GM19468 (cell line): ENCODE measurements around the gene TULP1.

Source experiments
- ATAC-seq: cut with Tn5 transposase; IDR thresholded peaks from one replicate; pipeline ENCODE4 v1.9.1; 2021; ENCODE audit warnings: mild to moderate bottlenecking, moderate library complexity, moderate number of reproducible peaks; ENCODE audit not compliant: unreplicated experiment; ENCODE audit errors: extremely low read depth

The TULP1 gene

GRCh38 chr6:35486005-35486925 is 26.4 kb downstream of the TULP1 start:
- no peak for ATAC-seq

GRCh38 chr6:35485402-35485877 is 27.3 kb downstream of the TULP1 start:
- no peak for ATAC-seq

- no peak for ATAC-seq
These were observed 27.7 kb downstream of the TULP1 start for GRCh38 chr6:35484921-35485392.

GRCh38 chr6:35483893-35484645 is 28.6 kb downstream of the TULP1 start:
- ATAC-seq, result no peak

GRCh38 chr6:35483490-35483889 is 29.2 kb downstream of the TULP1 start:
- ATAC-seq, result no peak

- ATAC-seq, result no peak
These were observed 29.6 kb downstream of the TULP1 start for GRCh38 chr6:35483062-35483461.

- no peak for ATAC-seq
These were observed 31.5 kb downstream of the TULP1 start for GRCh38 chr6:35481226-35481625.

- no peak for ATAC-seq
These were observed 32.5 kb downstream of the TULP1 start for GRCh38 chr6:35480176-35480575.

- no peak for ATAC-seq
These were observed 34.4 kb downstream of the TULP1 start for GRCh38 chr6:35478259-35478658.

- ATAC-seq, result no peak
These were observed 35.0 kb downstream of the TULP1 start for GRCh38 chr6:35477551-35478179.

GRCh38 chr6:35477028-35477427 is 35.7 kb downstream of the TULP1 start:
- ATAC-seq, result no peak

- no peak for ATAC-seq
These were observed 36.7 kb downstream of the TULP1 start for GRCh38 chr6:35476004-35476403.

GRCh38 chr6:35475573-35475972 is 37.1 kb downstream of the TULP1 start:
- ATAC-seq, result no peak

GRCh38 chr6:35474942-35475570 is 37.6 kb downstream of the TULP1 start:
- ATAC-seq, result no peak

GRCh38 chr6:35474131-35474941 is 38.4 kb downstream of the TULP1 start:
- ATAC-seq, result no peak

GRCh38 chr6:35473850-35474130 is 38.9 kb downstream of the TULP1 start:
- no peak for ATAC-seq

GRCh38 chr6:35473075-35473849 is 39.4 kb downstream of the TULP1 start:
- ATAC-seq, result no peak

GRCh38 chr6:35471836-35472345 is 40.8 kb downstream of the TULP1 start:
- ATAC-seq, result no peak
